C4-2B (cell line): ENCODE results near the gene KRT71.

Source experiments
- CTCF ChIP-seq: fragments of 450-650 bp; conservative IDR thresholded peaks from 2 replicates; pipeline ENCODE4 v1.5.1; 2017; ENCODE audit warnings: mild to moderate bottlenecking
- ZFX ChIP-seq: fragments of 450-650 bp; IDR thresholded peaks from 2 replicates; pipeline ENCODE4 v1.6.1; 2017

- TF ChIP-seq CTCF (no peak), ZFX (no peak)
Measured at GRCh38 chr12:52600941-52601481, 48.1 kb upstream of the KRT71 start, which contains the start of gene KRT72.
